HAP-1 (cell line): ENCODE measurements around the gene ALKBH3.

Source experiments
- DNase-seq, 2 experiments: peaks; one replicate each; pipeline ENCODE4 v3.0.0-alpha.2; 2016 to 2020; ENCODE audit warnings: low spot score in 2 of 2
- H3K27me3 ChIP-seq: fragments of 250-450 bp; sonication (Bioruptor Pico); 2 replicates; pipeline ENCODE4 v1.5.1; 2020; ENCODE audit warnings: low read depth, mild to moderate bottlenecking, moderate library complexity
- H3K36me3 ChIP-seq: fragments of 250-450 bp; sonication (Bioruptor Pico); replicated peaks from 2 replicates; pipeline ENCODE4 v1.5.1; 2020; ENCODE audit warnings: mild to moderate bottlenecking
- H3K4me1 ChIP-seq: fragments of 250-450 bp; sonication (Bioruptor Pico); 2 replicates; pipeline ENCODE4 v1.5.1; 2020; ENCODE audit warnings: mild to moderate bottlenecking
- H3K4me3 ChIP-seq: fragments of 250-450 bp; sonication (Bioruptor Pico); 2 replicates; pipeline ENCODE4 v1.5.1; 2020; ENCODE audit warnings: mild to moderate bottlenecking, moderate library complexity
- H3K9me3 ChIP-seq: fragments of 250-450 bp; sonication (Bioruptor Pico); 2 replicates; pipeline ENCODE4 v1.5.1; 2020; ENCODE audit warnings: mild to moderate bottlenecking, moderate library complexity
- in situ Hi-C: fragments of 300-500 bp; cut with MboI; formaldehyde crosslinking; loops from 3 replicates; pipeline ENCODE4 v1.14.3; 2020; ENCODE audit warnings: low sequenced_read_pairs, inconsistent platforms, mixed read lengths

The ALKBH3 gene

DNA sequence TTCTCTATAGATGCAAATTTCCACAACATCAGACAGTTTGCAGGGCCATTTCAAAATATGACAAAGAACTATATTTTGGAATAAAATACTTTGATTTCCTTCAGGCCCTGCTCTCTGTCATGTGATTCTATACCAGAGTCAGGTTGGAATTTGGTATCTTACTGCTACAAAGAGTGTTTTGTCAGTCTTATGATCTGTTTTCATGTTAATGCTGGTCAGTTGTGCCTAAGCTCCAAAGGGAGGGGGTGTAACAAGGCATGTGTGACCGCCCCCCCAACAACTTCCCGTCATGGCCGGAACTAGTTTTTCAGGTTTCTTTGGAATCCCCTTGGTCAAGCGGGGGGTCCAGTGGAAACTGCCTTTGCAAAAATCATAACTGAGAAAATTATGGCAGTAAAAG lies 76.9 kb downstream of the ALKBH3 start:
- Histone ChIP-seq H3K27me3 (no peaks in the 10 kb centered on the region; the same call in 1 of the 2 replicates), H3K4me1 (peaks cover 5% of the 10 kb centered on the region; the same call in 1 of the 2 replicates), H3K36me3 (no peaks in the 10 kb centered on the region), H3K9me3 (no peaks in the 10 kb centered on the region), H3K4me3 (no peak overlapping the region)
- in situ Hi-C loops, result no loop called here
- no peak for DNase-seq

DNA sequence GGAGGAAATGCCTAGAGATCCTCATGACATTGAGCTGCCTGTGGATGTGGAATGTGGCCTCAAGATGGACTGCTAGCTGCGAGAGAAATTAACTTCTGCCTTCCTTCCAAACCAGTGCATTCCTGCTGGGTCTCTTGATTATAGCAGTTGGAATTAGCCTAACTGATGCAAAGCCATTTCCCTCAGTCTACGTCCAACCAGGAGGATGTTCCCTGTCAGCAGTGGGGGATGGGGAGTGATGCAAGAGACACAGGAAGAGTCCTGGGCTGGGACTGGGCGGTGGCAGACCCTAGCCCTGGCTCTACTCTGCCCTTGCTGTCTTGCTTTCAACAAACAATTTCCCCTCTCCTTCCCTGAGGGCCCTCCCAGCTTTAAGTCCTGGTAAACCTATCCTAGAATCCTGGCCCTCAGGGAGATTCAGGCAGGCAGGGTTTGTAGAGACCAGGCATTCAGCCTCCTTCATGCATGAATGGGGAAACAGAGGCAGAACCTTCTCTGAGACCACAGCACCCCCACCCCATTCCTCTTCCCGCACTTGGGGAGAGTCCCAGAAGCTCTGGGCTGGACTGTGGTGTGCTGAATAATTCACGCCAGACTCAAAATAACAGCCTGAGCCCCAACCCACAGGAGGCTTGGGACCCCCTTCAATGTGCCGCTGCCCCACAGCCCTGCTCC lies 78.8 kb downstream of the ALKBH3 start:
- Histone ChIP-seq H3K27me3 (peaks cover 1% of the 10 kb centered on the region), H3K36me3 (no peaks in the 10 kb centered on the region), H3K9me3 (no peaks in the 10 kb centered on the region), H3K4me3 (no peak overlapping the region), H3K4me1 (peaks cover 9% of the 10 kb centered on the region; the same call in 1 of the 2 replicates)
- in situ Hi-C loops, result no loop called here
- no peak for DNase-seq

DNA sequence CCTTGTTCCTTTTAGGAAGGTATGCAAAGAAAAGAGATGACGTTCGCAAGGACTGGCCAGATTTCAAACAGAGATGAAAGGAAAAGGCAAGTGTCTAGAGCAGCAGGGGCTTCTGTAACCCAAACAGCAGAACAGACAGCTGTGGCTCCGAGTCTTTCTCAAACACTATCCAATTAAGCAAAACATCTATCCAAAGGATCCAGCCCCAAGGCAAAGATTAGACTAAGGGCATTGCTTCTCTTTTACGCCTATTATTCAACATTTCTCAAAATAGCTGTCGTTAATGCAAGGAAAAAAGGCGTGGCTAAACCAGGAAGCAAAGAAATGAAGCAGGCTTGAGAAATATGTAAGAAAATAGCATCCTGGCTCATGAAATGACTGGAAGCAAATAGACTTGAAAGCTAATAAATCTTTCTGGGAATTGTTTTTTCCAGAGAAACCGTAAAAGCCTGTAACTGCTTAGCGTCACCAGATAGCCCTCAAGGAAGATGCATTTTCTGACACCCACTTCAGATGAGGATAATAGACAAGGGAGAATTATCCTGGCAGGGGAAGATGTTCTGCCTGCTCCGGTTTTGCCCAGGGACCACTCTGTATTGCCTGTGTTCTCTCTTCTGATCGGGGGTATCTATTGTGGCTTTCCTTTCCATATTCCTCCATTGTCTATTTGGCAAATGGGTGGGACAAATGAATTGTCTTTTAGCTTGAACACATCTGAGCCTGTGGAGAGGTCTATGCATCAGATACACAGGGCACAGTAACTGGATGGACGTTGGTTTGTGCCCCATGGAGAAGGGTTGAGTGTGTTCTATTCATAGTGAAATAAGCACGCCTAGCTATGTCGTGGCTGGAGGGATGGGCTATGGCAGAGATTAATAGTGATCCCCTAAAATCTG lies 82.0 kb downstream of the ALKBH3 start:
- peak; percentile 23 to 24 for DNase-seq
- Histone ChIP-seq H3K27me3 (peaks cover 17% of the 10 kb centered on the region), H3K4me1 (peaks cover 9% of the 10 kb centered on the region; the same call in 1 of the 2 replicates), H3K4me3 (no peak overlapping the region), H3K36me3 (no peaks in the 10 kb centered on the region), H3K9me3 (no peaks in the 10 kb centered on the region)
- in situ Hi-C loops, result no loop called here

DNA sequence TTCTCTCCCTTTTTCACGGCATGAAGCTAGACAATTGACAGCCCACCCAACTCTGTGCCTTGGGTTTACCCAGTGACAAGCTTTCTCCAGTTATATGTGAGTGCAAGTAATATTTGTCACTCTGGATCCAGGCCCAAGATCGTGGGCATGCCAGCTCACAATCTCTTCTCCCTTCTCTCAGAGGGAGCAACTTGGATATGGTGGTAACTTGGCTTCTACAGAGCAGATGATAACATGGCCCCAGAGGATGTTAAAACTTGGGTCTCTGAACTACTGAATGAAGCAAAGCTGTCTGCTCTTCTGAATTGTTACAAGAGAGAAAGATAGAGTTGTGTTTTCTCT lies 82.6 kb downstream of the ALKBH3 start:
- Histone ChIP-seq H3K27me3 (peaks cover 22% of the 10 kb centered on the region), H3K4me3 (no peak overlapping the region), H3K36me3 (no peaks in the 10 kb centered on the region), H3K9me3 (no peaks in the 10 kb centered on the region), H3K4me1 (peaks cover 9% of the 10 kb centered on the region; the same call in 1 of the 2 replicates)
- in situ Hi-C loops, result no loop called here
- no peak for DNase-seq

DNA sequence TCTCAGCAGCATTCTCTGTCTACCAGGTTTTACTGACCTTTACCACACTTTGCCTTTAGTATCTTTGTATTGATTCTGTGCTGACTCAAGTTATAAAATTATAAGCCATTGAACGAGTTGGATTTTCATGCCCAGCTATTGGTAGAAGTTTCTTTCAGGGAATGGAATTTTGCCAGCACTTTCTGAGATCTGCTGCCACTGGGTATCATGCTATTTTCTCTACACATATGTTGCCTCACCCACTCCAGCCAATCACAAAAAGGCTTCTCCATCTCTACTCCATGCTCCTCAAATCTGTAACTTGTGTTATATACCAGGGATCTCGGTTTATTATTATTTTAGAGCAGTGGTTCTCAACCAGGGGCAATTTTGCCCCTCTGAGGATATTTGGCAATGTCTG lies 87.0 kb downstream of the ALKBH3 start:
- peaks cover 29% of the 10 kb centered on the region for H3K27me3 ChIP-seq
- 0 out of 2 replicates have a peak, but pooled peaks cover 3% of the 10 kb centered on the region for H3K4me1 ChIP-seq
- no peaks in the 10 kb centered on the region for H3K9me3 ChIP-seq
- no peak overlapping the region for H3K4me3 ChIP-seq
- no peaks in the 10 kb centered on the region for H3K36me3 ChIP-seq
- in situ Hi-C loops, result no loop called here
- DNase-seq, result no peak

DNA sequence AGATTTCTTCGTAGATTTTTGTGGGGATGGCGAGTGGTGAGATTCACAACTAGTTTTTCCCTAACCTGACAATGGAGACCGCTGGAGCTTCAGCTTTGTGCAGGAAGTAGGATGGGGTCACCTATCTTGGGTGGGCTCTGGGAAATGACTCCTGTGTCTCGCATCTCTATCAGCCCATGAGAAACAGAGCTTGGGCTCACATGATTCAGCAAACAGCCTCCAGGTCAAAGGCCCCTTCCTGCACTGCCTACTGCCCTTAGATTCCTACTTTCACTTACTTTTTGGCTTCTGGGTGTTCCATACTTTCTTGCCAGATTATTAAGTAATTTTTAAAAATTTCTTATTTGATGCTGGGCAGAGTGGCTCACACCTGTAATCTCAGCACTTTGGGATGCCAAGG lies 88.1 kb downstream of the ALKBH3 start:
- in situ Hi-C loops, result no loop called here
- H3K27me3 ChIP-seq, result peaks cover 29% of the 10 kb centered on the region
- DNase-seq, result no peak

DNA sequence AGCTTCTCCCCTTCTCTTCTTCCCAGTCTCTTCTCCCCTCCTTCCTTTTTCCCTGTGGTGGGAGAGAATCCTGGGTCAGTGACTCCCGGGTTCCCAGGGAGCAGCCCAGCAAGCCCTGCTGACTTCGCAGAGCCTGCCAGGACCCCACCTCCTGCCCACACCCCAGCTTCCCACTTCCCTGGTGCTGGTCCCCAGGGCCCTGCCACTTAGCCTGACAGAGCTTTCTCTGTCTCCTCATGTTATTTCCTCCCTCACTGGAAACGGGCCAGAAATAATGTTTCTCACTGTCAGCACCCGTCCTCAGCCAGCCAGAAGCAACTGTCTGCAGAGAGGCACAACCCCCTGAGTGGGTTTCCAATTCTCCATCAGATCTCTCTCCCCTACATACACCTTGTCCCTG lies 88.9 kb downstream of the ALKBH3 start:
- H3K36me3 ChIP-seq, result no peaks in the 10 kb centered on the region
- no peaks in the 10 kb centered on the region for H3K4me1 ChIP-seq
- in situ Hi-C loops, result no loop called here
- H3K27me3 ChIP-seq, result peaks cover 27% of the 10 kb centered on the region
- no peak for DNase-seq
- no peaks in the 10 kb centered on the region for H3K9me3 ChIP-seq
- no peak overlapping the region for H3K4me3 ChIP-seq

More for the DNA sequence above, 88.1 kb downstream of the ALKBH3 start:
- no peak overlapping the region for H3K4me3 ChIP-seq
- no peaks in the 10 kb centered on the region for H3K4me1 ChIP-seq
- H3K36me3 ChIP-seq, result no peaks in the 10 kb centered on the region
- H3K9me3 ChIP-seq, result no peaks in the 10 kb centered on the region
